Measurements from ENCODE around the gene FREM1.

The FREM1 gene

GRCh38 chr9:14911046-14911445, 818 bp upstream of the FREM1 start:
- no peaks in the 10 kb centered on the region for H3K9me3 ChIP-seq (ENCODE audit: severe bottlenecking)
- H3K27ac ChIP-seq (ENCODE audit: poor library complexity, severe bottlenecking): no peak overlapping the region
- no peak for ATAC-seq (ENCODE audit: low read depth)
- H3K27me3 ChIP-seq (ENCODE audit: insufficient read depth, poor library complexity, severe bottlenecking): no peaks in the 10 kb centered on the region
- TF ChIP-seq CTCF (IDR thresholded peaks at IDR 0.05; ENCODE audit: poor library complexity, severe bottlenecking): no peak
- no peaks in the 10 kb centered on the region for H3K36me3 ChIP-seq (ENCODE audit: low read depth)
- no peak overlapping the region for H3K4me3 ChIP-seq (ENCODE audit: severe bottlenecking)
- H3K4me1 ChIP-seq (ENCODE audit: insufficient read depth, poor library complexity, severe bottlenecking): no peaks in the 10 kb centered on the region
- no peak for DNase-seq (ENCODE audit: low spot score)

- ATAC-seq (ENCODE audit: low read depth) (no peak), DNase-seq (ENCODE audit: low spot score) (no peak)
- Histone ChIP-seq H3K27ac (ENCODE audit: poor library complexity, severe bottlenecking) (no peak overlapping the region), H3K36me3 (ENCODE audit: low read depth) (no peaks in the 10 kb centered on the region), H3K27me3 (ENCODE audit: insufficient read depth, poor library complexity, severe bottlenecking) (no peaks in the 10 kb centered on the region), H3K9me3 (ENCODE audit: severe bottlenecking) (no peaks in the 10 kb centered on the region), H3K4me1 (ENCODE audit: insufficient read depth, poor library complexity, severe bottlenecking) (no peaks in the 10 kb centered on the region), H3K4me3 (ENCODE audit: severe bottlenecking) (no peak overlapping the region)
- TF ChIP-seq CTCF (IDR thresholded peaks at IDR 0.05; ENCODE audit: poor library complexity, severe bottlenecking): no peak
Measured at GRCh38 chr9:14909601-14909960, 647 bp downstream of the FREM1 start.

GRCh38 chr9:14909181-14909580, 1.0 kb downstream of the FREM1 start:
- H3K4me3 ChIP-seq (ENCODE audit: severe bottlenecking): no peak overlapping the region
- no peaks in the 10 kb centered on the region for H3K27me3 ChIP-seq (ENCODE audit: insufficient read depth, poor library complexity, severe bottlenecking)
- DNase-seq (ENCODE audit: low spot score) (no peak), ATAC-seq (ENCODE audit: low read depth) (no peak)
- H3K27ac ChIP-seq (ENCODE audit: poor library complexity, severe bottlenecking): no peak overlapping the region
- no peak for TF ChIP-seq CTCF (IDR thresholded peaks at IDR 0.05; ENCODE audit: poor library complexity, severe bottlenecking)
- no peaks in the 10 kb centered on the region for H3K4me1 ChIP-seq (ENCODE audit: insufficient read depth, poor library complexity, severe bottlenecking)
- no peaks in the 10 kb centered on the region for H3K36me3 ChIP-seq (ENCODE audit: low read depth)
- no peaks in the 10 kb centered on the region for H3K9me3 ChIP-seq (ENCODE audit: severe bottlenecking)

- no peak overlapping the region for H3K4me3 ChIP-seq (ENCODE audit: severe bottlenecking)
- H3K27me3 ChIP-seq (ENCODE audit: insufficient read depth, poor library complexity, severe bottlenecking): no peaks in the 10 kb centered on the region
- H3K27ac ChIP-seq (ENCODE audit: poor library complexity, severe bottlenecking): no peak overlapping the region
- H3K36me3 ChIP-seq (ENCODE audit: low read depth): no peaks in the 10 kb centered on the region
- no peaks in the 10 kb centered on the region for H3K4me1 ChIP-seq (ENCODE audit: insufficient read depth, poor library complexity, severe bottlenecking)
- ATAC-seq (ENCODE audit: low read depth) (no peak), DNase-seq (ENCODE audit: low spot score) (no peak)
- no peaks in the 10 kb centered on the region for H3K9me3 ChIP-seq (ENCODE audit: severe bottlenecking)
- no peak for TF ChIP-seq CTCF (IDR thresholded peaks at IDR 0.05; ENCODE audit: poor library complexity, severe bottlenecking)
Measured at GRCh38 chr9:14908295-14909180, 1.7 kb downstream of the FREM1 start.

GRCh38 chr9:14907696-14908095, 2.5 kb downstream of the FREM1 start:
- DNase-seq (ENCODE audit: low spot score) (no peak), ATAC-seq (ENCODE audit: low read depth) (no peak)
- H3K36me3 ChIP-seq (ENCODE audit: low read depth): no peaks in the 10 kb centered on the region
- H3K4me3 ChIP-seq (ENCODE audit: severe bottlenecking): no peak overlapping the region
- no peaks in the 10 kb centered on the region for H3K27me3 ChIP-seq (ENCODE audit: insufficient read depth, poor library complexity, severe bottlenecking)
- H3K4me1 ChIP-seq (ENCODE audit: insufficient read depth, poor library complexity, severe bottlenecking): no peaks in the 10 kb centered on the region
- H3K9me3 ChIP-seq (ENCODE audit: severe bottlenecking): no peaks in the 10 kb centered on the region
- H3K27ac ChIP-seq (ENCODE audit: poor library complexity, severe bottlenecking): no peak overlapping the region
- no peak for TF ChIP-seq CTCF (IDR thresholded peaks at IDR 0.05; ENCODE audit: poor library complexity, severe bottlenecking)

All from RWPE2 (cell line).